HG03342 (cell line): Measurements from ENCODE around the gene RPGR.

Experiments
- ATAC-seq: cut with Tn5 transposase; IDR thresholded peaks from one replicate; pipeline ENCODE4 v1.9.1; 2021; ENCODE audit warnings: mild to moderate bottlenecking, moderate library complexity; ENCODE audit not compliant: unreplicated experiment

The RPGR gene

GRCh38 chrX:38332505-38332904, 5.2 kb upstream of the RPGR start:
- ATAC-seq, result peak; percentile 48

- peak; percentile 11 for ATAC-seq
These were observed 419 bp upstream of the RPGR start for GRCh38 chrX:38327775-38328081.

- no peak for ATAC-seq
These were observed 1.2 kb downstream of the RPGR start for GRCh38 chrX:38326086-38326485.

- ATAC-seq, result no peak
These were observed 6.5 kb downstream of the RPGR start for GRCh38 chrX:38320819-38321218.

- ATAC-seq, result no peak
These were observed 8.7 kb downstream of the RPGR start for GRCh38 chrX:38318606-38319005.

- no peak for ATAC-seq
These were observed 9.1 kb downstream of the RPGR start for GRCh38 chrX:38318196-38318595.

- no peak for ATAC-seq
These were observed 12.1 kb downstream of the RPGR start for GRCh38 chrX:38315186-38315585.

- no peak for ATAC-seq
These were observed 14.1 kb downstream of the RPGR start for GRCh38 chrX:38313190-38313589.

- no peak for ATAC-seq
These were observed 14.9 kb downstream of the RPGR start for GRCh38 chrX:38312436-38312835.

- no peak for ATAC-seq
These were observed 15.6 kb downstream of the RPGR start for GRCh38 chrX:38311743-38312142.

GRCh38 chrX:38305971-38306370, 21.3 kb downstream of the RPGR start:
- no peak for ATAC-seq

- ATAC-seq, result no peak
These were observed 23.3 kb downstream of the RPGR start for GRCh38 chrX:38304010-38304409.

- ATAC-seq, result no peak
These were observed 33.6 kb downstream of the RPGR start for GRCh38 chrX:38293741-38294140.

- no peak for ATAC-seq
These were observed 39.6 kb downstream of the RPGR start for GRCh38 chrX:38287674-38288073.

GRCh38 chrX:38285649-38286048, 41.7 kb downstream of the RPGR start:
- ATAC-seq, result no peak

GRCh38 chrX:38282049-38282448, 45.3 kb downstream of the RPGR start:
- ATAC-seq, result no peak

GRCh38 chrX:38279188-38279587, 48.1 kb downstream of the RPGR start:
- no peak for ATAC-seq

GRCh38 chrX:38278682-38279081, 48.6 kb downstream of the RPGR start:
- ATAC-seq, result no peak

GRCh38 chrX:38277802-38278201, 49.5 kb downstream of the RPGR start:
- no peak for ATAC-seq

- no peak for ATAC-seq
These were observed 50.2 kb downstream of the RPGR start for GRCh38 chrX:38277136-38277535.

GRCh38 chrX:38276089-38276488, 51.2 kb downstream of the RPGR start:
- no peak for ATAC-seq

- ATAC-seq, result peak; percentile 41
These were observed 51.7 kb downstream of the RPGR start for GRCh38 chrX:38275615-38276014.

GRCh38 chrX:38273453-38273852, 53.9 kb downstream of the RPGR start:
- ATAC-seq, result peak; percentile 53

- peak; percentile 63 for ATAC-seq
These were observed 56.1 kb downstream of the RPGR start for GRCh38 chrX:38271154-38271716.
